ENCODE results near the gene EIF3K.
"Not testable (repeated sequence)": the region's sequence is repeated elsewhere in the genome, so short reads cannot be mapped to it uniquely, and the experiment has no call there.

EIF3K gene, protein sequence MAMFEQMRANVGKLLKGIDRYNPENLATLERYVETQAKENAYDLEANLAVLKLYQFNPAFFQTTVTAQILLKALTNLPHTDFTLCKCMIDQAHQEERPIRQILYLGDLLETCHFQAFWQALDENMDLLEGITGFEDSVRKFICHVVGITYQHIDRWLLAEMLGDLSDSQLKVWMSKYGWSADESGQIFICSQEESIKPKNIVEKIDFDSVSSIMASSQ

DNA sequence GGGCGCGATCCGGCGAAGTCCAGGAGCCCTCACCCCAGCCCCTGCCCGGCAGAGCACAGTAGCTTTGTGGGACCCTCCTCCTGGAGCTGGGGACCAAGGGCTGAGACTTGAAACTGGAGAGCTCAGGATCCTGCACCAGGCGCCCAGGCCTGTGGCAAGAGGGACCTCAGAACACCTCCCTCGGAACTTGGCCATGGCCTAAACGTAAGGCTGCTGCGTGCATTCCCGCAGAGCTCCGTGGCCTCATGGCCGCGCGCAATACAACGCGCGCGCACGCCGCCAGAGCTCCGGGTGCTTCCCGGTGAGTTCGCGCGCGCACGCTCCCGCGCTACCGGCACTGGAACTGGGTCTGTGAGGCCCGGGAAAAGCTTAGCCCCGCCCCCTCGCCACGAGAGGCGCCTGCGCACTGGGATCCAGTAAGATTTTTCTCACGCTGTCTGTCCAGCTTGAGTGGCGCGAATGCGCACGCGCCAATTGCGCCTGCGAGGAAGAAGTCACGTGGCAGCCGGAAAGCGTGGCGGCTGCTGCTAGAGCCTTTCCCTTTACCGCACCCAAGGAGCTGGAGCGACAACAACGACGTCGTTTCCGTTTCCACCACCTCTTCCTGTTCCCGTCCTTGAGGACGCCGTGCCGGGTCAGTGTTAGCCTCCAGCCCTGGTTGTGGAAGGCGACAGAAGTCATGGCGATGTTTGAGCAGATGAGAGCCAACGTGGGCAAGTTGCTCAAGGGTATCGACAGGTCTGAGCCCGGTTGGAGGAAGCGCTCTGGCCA, at the start of gene EIF3K:
TSS of gene EIF3K (plus strand) at position 599 of the 771 bp plus-strand sequence. CDS start at position 680, 81 bp downstream.
- peak; percentile 88 for DNase-seq

DNA sequence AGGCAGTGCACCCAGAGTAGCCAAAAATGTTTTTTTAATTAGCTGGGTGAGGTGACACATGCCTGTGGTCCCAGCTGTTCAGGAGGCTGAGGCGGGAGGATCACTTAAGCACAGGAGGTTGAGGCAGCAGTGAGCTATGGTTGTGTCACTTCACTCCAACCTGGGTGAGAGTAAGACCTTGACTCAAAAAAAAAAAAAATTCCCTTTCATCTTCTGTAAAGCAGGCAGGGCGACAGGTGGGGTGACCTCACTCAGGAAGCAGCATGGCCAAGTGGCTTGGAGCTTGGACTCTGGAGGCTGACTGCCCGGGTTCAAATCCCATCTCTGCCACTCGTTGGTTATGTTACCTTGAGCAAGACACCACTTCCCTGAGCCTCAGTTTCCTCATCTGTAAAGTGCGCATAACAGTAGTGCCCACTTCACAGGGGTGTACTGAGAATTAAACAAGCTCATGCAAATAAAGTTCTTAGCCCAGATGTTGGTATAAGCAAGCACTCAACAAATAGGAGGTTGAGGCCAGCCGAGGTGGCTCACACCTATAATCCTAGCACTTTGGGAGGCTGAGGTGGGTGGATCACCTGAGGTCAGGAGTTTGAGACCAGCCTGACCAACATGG, 49.5 kb upstream of the EIF3K start:
- DNase-seq: no peak

DNA sequence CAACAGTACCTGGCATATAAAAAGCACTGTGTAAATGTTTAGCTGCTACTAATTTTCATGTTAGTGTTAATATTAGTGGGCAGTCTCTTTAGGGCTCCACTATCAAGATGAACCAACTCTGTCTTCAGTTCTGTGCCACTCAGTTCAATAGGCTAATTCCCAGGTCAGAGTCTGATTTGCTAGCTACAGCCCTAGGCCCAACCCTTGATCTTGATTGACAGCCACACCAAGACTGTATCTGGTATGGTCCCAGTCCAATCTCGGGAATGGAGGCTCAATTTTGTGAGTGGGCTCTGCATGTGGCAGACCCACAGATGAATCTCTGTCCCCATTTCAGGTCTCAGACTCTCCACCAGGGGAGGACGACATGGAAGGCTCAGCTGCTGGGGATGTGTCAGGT, 47.3 kb upstream of the EIF3K start:
- DNase-seq: no peak

DNA sequence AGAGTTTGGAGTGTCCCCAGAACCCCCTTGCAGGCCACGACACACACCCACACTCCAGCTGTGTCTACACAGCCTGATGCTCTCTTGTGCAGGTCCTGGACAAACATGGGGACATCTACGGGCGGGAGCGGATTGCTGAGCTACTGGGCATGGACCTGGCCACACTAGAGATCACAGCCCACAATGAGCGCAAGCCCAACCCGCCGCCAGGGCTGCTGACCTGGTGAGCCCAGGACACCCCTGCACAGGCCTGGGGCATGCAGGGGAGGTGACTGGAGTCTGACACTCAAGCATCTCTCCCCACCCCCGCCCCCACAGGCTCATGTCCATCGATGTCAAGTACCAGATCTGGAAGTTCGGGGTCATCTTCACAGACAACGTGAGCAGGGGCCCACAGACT, 41.2 kb upstream of the EIF3K start:
- DNase-seq: no peak

DNA sequence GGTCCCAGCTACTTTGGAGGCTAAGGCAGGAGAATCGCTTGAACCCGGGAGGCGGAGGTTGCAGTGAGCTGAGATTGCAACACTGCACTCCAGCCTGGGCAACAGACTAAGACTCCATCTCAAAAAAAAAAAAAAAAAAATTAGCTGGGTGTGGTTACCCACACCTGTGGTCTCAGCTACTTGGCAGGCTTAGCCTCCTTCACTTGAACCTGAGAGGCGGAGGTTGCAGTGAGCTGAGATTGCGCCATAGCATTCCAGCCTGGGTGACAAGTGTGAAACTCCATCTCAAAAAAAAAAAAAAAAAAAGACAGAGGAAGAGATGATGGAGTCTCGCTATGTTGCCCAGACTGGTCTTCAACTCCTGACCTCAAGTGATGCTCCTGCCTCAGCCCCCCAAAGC, 39.7 kb upstream of the EIF3K start:
- not testable (repeated sequence) for DNase-seq

DNA sequence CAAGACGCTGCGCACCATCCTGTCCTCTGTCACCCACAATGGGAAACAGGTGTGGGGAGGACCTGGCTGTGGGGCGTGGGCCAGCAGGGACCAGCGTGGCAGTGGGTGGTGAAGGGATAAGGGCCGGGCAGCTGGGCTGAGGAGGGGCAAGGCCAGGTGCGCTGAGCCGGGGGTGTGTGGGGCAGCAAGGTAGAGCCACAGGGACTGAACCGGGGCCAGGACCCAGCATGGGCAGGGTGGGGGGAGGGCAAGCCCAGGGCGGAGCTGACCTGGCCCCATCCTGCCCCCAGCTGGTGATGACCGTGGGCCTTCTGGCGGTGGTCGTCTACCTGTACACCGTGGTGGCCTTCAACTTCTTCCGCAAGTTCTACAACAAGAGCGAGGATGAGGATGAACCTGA, 38.9 kb upstream of the EIF3K start:
- no peak for DNase-seq

DNA sequence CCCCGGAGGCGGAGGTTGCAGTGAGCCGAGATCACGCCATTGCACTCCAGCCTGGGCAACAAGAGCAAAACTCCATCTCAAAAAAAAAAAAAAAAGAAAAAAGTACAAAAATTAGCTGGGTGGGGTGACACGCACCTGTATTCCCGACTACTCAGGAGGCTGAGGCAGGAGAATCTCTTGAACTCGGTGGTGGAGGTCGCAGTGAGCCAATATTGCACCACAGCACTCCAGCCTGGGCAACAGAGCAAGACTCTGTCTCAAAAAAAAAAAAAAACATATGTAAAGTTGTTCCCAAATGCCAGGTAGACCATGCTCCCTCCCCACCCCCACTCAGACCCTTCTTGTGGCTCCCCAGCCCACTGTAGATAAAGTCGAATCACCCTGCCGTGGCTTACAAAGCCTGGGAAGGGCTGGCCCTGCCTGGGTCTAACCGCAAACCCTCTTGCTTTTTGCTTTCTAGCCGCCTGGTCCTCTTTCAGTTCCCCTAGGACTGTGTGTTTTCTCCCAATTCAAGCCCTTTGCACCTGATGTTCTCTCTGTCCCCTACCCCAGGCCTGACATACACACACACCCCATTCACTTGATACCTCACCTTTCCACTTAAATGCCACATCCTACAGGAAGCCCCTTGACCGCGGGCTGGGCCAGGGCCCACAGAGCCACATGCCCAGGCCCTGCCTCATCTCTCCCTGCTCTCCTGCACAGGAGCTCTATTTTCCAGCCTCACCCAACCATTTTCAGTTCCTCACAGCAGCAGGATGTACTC, 35.6 kb upstream of the EIF3K start:
- no peak for DNase-seq

DNA sequence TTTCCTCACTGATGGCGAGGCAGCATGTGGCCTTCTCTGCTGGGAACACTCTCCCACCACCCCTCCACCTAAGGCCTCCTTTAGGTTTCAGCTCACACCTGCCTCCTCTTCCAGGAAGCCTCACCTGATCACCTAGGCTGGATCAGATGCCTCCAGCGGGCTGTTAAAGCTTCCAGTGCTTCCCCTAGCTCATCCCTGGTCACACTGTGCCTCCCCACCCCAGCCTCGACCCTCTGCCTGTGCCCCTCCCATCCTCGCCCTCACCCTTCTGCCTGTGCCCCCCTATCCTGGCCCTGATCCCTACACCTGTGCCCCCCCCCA, 35.0 kb upstream of the EIF3K start:
- no peak for DNase-seq

DNA sequence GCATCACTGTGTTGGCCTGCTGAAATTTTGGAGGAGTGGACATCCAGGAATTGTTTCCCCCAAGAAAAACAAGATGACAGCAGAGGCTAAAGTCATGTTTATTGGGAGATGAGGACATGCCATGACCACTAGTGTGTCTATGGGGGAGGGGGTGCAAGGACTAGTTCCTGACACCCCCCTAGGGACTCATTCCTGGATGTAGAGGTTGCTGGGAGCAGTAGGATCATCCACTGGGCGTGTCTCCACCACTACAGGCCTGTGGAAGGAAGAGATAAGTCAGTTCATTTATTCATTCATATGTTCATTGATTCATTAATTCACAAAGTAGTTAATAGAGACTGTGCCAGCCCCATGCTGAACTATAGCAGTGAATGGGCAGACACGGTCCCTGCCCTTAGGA, 31.4 kb upstream of the EIF3K start:
- no peak for DNase-seq

DNA sequence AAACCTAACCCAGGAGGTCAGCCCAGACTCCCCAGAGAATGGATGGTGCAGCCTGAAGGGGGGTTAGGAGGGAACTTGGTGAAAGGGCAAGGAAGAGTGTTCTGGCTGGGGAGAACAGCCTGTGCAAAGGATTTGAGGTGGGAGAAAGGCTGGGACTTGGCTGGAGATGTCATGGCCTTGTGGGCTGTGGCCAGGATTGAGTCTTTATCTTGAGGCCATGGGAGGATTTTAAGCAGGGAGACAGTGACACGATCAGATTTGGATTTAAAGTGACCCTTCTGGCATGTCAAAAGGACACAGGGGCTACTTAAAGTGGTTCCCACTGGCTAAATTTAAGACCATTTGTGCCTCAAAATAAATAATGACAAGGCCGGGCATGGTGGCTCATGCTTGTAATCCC, 30.9 kb upstream of the EIF3K start:
- DNase-seq: no peak

DNA sequence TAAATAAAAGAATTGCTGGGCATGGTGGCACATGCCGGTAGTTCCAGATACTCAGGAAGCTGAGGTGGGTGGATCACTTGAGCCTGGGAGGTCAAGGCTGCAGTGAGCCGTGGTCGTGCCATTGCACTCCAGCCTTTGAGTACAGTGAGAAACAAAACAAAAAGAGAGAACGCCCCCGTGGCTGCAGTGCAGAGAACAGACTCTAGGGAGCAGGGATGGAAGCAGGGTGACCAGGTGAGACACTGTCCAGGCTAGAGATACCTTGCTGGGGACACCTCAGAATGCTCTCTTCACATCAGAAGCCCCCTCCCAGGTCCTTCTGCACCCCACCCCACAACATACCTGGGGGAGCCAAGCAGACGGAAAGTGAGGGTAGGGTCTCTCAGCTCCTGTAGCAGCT, 26.0 kb upstream of the EIF3K start:
- DNase-seq: no peak

DNA sequence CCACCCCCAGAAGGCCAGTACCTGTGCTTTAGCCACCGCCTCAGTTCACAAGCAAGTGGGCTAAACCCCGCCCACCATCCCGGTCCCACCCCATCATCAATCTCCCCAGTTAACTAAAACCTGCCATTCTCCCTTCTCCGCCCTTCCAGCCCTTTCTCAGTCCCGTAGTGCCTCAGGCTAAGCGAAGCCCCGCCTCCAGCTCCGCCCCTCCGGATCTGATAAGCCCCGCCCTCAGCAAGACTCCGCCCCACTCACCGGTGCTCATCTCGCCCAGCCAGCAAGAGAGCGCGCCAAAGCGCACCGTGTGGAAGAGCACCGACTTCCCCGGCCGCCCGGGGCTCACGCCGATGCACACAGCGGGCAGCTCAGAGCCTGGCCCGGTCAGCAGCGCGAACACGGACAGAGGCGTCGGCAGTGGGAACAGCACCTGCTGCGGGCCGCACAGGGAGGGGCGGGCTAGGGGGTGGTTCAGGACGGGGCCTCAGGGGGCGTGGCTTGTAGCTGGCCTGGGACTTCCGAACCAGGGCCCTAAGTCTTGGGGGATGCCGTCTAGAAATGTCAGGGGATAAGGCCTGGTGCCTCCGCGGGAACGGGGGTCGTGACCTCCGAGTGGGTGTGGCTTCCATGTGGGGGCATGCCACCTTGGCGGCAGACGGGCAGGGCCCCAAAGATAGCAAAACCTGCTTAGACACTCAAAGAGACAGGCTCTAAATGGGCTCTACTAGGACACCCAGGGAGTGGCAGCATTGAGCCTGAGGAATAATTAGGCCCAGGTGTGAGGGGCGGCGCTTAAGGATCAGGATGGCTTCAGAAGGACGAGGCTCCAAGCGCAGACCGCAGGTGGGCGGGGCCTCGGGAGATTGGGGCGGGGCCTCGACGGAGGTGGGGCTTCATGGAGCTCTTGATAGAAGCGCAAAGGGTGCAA, 22.7 kb upstream of the EIF3K start:
- DNase-seq: no peak

DNA sequence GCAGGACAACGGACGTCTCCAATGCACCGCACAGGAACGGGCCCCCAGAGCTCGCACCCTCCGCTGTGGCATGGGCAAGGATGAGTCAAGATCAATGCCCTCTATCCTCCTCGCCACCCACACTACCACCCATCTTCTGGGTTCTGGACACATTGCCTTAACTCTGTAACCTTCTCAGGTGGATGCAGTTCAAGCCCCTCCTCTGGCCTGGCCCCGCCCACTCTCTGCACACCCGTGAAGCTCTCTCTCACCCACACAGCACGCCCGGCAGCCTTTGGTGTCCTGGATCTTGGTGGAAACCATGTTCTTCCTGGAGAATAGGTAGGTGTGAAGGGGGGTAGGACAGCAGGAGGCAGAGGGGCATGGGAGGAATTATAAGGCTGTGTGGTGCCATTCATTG, 21.9 kb upstream of the EIF3K start:
- no peak for DNase-seq

DNA sequence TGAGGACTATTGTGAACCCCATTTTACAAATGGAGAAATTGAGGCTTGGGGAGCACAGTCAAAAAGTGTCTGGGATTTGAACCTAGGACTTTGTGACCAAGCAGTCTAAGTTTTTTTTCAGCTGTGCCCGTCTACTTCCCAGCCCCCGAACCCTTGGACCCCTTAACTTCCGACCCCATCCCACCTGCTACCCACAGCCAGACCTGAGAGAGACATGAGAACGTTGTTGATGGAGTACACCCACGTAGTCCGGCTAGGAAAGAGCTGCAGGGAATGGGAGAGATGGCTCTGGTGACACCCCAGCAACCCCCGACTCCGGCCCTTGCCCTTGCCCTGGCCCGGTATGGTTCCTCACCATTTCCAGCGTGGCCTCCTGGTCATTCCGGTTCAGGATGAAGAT, 19.3 kb upstream of the EIF3K start:
- DNase-seq: no peak

DNA sequence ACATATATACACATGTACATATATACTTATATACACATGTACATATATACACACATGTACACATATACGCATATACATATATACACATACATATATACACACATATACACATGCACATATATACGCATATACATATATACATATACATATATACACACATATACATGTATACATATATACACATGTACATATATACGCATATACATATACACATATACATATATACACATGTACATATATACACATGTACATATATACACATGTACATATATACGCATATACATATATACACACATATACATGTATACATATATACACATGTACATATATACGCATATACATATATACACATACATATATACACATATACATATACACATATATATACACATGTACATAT, 16.1 kb upstream of the EIF3K start:
- DNase-seq: not testable (repeated sequence)

DNA sequence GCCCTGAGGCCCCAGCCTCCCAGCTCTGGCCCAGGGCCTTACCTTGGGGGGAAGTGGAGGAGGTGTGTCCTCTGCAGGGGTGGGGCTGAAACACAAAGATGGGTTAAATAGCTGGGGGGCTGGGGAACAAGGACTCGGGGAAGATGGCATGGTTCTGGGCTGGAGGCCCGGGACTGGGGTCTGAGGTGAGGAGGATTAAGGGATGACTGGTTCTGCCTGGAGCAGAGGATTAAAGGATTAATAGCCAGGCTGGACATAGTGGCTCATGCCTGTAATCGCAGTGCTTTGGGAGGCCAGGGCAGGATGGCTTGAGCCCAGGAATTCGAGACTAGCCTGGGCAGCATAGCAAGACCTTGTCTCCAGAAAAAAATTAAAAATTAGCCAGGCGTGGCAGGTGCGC, 12.9 kb upstream of the EIF3K start:
- no peak for DNase-seq

DNA sequence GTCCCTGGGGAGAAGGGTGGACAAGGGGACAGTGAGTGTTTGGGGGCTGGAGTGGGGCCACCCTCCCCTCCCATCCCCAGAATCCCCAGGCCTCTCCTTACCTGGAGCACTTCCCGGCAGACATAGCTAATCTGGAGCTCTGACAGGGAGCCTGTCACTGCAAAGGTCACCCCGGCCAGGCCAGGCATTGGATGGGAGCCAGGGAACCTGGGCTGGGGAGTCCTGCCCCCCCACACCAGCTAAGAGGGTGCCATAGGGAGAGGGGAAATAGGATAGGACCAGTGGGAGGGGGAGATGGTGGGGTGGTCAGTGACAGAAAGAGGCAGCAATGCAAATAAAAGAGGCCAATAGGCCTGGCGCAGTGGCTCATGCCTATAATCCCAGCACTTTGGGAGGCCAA, 4.7 kb upstream of the EIF3K start:
- no peak for DNase-seq

DNA sequence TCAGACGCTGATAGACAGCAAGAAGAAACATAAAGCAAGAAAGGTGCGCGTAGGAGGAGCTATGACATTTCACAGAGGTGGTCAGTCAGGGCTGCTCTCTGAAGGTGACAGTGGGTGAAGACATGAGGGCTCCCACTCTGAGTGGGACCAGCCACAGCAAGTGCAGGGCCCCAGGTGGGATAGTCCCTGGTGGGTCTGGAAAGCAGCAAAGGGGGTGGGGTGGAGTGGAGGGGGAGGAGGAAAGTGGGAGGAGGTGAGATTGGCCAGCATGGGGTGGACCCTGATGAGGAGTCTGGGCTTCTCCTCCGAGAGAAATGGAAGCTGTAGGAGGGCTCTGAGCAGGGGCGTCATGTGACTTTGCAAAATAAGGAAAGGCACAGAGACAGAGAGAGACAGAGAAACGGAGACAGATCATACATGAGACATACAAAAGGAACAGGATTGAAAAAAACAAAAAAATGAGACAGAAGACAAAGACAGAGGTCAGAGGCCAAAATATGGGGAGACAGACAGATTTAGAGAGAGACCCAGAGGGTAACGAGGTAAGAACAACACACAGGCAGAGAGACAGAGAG, 3.9 kb upstream of the EIF3K start:
- DNase-seq: no peak

DNA sequence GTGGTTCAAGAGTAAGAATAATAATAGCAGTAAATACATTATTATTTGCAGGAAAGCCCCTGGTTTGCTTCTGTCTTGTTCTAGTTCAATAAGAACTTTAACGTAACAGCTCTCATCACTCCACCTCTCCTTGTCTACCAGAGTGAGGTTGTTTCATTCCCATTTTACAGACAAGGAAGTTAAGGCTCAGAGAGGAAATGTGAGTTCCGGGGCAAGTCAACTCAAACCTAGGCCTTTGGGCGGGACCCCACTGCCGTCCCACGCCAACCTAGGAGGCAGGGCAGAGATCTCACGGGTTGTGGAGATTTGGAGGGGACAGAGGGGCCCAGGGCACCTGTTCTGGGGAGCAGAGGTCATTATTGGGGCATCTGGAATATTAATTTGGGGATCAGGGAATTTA, 2.7 kb upstream of the EIF3K start:
- no peak for DNase-seq

DNA sequence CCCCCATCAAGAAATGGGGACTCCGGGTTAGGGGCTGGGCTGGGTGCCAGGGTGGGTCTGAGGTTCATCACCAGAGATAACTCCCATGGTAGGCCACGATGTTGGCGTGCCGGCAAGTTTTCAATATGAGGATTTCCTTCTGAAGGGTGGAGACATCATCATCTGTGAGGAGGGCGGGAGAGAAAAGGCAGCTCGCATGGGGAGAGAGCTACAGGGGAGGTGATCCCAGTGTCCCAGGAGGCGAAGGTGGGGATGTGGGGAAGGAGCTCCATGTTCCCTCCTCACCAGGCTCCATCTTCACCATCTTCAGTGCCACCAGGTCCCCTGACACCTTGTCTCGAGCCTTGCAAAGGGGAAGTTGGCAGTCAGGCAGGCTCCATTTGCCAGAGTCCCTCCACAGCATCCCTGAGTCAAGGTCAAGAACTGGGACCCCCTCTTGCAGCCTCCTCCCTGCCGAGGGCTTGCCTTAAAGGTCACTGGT, 1.7 kb upstream of the EIF3K start:
- peak; percentile 5 for DNase-seq

DNA sequence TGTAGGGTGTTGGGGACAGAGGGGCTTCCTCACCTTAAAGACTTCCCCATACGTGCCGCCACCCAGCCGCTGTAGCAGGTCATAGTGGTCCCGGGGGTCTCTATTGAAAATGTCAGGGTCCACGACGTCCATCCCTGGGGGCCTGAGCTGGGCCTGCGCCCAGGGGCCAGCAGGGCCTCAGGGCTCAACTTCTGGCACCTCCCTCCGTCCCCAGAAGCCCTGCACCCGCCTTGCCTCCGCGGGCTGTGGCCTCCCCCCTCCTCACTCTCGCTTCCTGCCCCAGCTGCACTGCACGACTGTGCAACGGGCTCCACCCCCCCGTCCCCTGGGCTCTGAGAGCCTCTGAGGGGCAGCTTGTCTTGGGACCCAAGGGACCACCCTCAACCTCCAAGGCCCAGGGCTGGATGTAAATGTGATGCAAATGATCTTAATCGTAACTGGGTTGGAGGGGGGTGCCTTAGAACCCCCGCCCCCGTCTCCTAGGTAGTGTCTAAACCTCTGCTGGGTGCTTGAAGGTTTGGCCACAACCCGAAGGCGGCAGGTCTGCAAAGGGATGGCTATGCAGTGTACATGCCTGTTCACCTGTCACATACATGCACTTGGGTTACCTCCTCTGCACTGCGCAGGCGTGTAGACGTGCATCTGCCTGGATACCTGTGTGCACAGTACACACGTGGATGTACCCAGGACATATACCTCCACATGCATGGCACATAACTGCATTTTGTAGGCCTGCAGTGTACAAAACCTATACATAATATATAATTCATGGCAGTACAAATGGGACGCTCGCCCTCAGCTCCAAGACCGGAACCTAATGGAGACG, 1.0 kb upstream of the EIF3K start, which contains the start of gene MAP4K1:
TSS of gene MAP4K1 (minus strand) at position 190 of the 826 bp plus-strand sequence. CDS start at position 132, 58 bp downstream.
- DNase-seq: peak; percentile 46

Data from KG1 (cell line).